ENCODE results near the gene AK3.

DNA sequence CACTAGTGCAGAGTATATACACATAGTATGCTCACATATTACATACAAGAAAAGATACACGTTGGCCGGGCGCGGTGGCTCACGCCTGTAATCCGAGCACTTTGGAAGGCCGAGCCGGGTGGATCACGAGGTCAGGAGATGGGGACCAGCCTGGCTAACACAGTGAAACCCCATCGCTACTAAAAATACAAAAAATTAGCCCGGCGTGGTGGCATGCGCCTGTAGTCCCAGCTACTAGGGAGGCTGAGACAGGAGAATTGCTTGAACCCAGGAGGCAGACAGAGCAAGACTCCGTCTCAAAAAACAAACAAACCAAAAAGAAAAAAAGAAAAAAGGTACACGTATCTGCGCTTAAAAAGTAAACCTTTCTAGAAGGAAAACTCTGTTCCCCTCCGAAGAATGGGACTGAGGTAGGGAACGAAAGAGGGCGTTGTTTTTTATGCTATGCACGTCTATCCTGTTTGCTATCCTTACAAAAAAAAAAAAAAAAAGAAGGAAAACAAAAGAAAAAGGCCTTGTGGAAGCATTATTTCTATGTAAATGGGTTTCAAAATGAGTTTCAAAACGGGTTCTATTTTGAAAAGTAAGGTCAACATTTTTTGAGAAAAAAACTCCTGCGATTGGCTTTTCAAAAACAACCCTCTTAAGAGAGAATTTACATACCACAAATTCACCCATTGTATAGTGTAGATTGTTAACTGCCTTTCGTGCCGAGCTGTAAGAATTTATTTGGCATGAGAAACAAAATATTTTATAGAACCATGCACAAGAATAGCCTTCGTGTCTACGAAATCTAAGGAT is 1.2 kb downstream of the AK3 start:
- no peak for TF ChIP-seq EZH2 (IDR thresholded peaks at IDR 0.05; ENCODE audit: insufficient read depth, poor library complexity, severe bottlenecking)
- no peak for TF ChIP-seq EZH2phosphoT487 (IDR thresholded peaks at IDR 0.05; ENCODE audit: insufficient read depth, low read depth)
